Effector memory CD8-positive, alpha-beta T cell (primary cell): ENCODE measurements around the gene C3orf85.
"Not testable (repeated sequence)": the region's sequence is repeated elsewhere in the genome, so short reads cannot be mapped to it uniquely, and the experiment has no call there.

Source experiments
- ATAC-seq: fragments of 150-1000 bp; cut with Tn5 transposase; replicated peaks from 2 replicates; pipeline ENCODE4 v1.10.0; 2021; ENCODE audit warnings: mild to moderate bottlenecking, moderate library complexity
- DNase-seq, 3 experiments: peaks; one replicate each; pipeline ENCODE4 v3.0.0; 2021
- H3K27ac Mint-ChIP-seq, 2 donors: one replicate each; pipeline ENCODE4 v1.8.0; 2022; ENCODE audit warnings: mild to moderate bottlenecking in 2 of 2, mixed read lengths in 2 of 2, moderate library complexity in 2 of 2
- H3K27me3 Mint-ChIP-seq, 2 donors: one replicate each; pipeline ENCODE4 v1.8.0; 2022; ENCODE audit warnings: mixed read lengths in 2 of 2
- H3K36me3 Mint-ChIP-seq: one replicate; pipeline ENCODE4 v1.8.0; 2022; ENCODE audit warnings: mild to moderate bottlenecking, moderate library complexity, mixed read lengths; ENCODE audit not compliant: insufficient read depth
- H3K4me1 Mint-ChIP-seq, 2 donors: one replicate each; pipeline ENCODE4 v1.8.0; 2022; ENCODE audit warnings: low read depth in 2 of 2, mixed read lengths in 2 of 2
- H3K4me3 Mint-ChIP-seq, 2 donors: one replicate each; pipeline ENCODE4 v1.8.0; 2022; ENCODE audit warnings: mild to moderate bottlenecking in 2 of 2, mixed read lengths in 2 of 2, moderate library complexity in 2 of 2
- H3K9me3 Mint-ChIP-seq, 2 donors: one replicate each; pipeline ENCODE4 v1.8.0; 2022; ENCODE audit warnings: mixed read lengths in 2 of 2

Gene C3orf85

GRCh38 chr3:109125902-109126301, 10.6 kb upstream of the C3orf85 start:
- H3K36me3 Mint-ChIP-seq = no peaks in the 10 kb centered on the region
- peaks cover 0 to 3% of the 10 kb centered on the region in 2 donors for H3K9me3 Mint-ChIP-seq
- DNase-seq (no peak), ATAC-seq (no peak)
- peaks cover 0 to 3% of the 10 kb centered on the region in 2 donors for H3K27me3 Mint-ChIP-seq
- no peak overlapping the region for H3K4me3 Mint-ChIP-seq
- peaks cover 0 to 3% of the 10 kb centered on the region in 2 donors for H3K4me1 Mint-ChIP-seq
- no peak overlapping the region for H3K27ac Mint-ChIP-seq

- Mint-ChIP-seq H3K36me3 (no peaks in the 10 kb centered on the region), H3K4me3 (no peak overlapping the region), H3K9me3 (peaks cover 0 to 3% of the 10 kb centered on the region in 2 donors), H3K27ac (no peak overlapping the region), H3K27me3 (peaks cover 0 to 11% of the 10 kb centered on the region in 2 donors), H3K4me1 (peaks cover 0 to 2% of the 10 kb centered on the region in 2 donors)
- no peak for ATAC-seq
- DNase-seq = no peak
These were observed 9.0 kb upstream of the C3orf85 start for GRCh38 chr3:109127553-109127952.

- ATAC-seq = no peak
These were observed 5.2 kb upstream of the C3orf85 start for GRCh38 chr3:109131276-109131675.

GRCh38 chr3:109132801-109133473, 3.6 kb upstream of the C3orf85 start:
- Mint-ChIP-seq H3K9me3 (peaks cover 0 to 3% of the 10 kb centered on the region in 2 donors), H3K4me1 (no peaks in the 10 kb centered on the region), H3K27me3 (peaks cover 0 to 11% of the 10 kb centered on the region in 2 donors), H3K4me3 (no peak overlapping the region), H3K27ac (no peak overlapping the region), H3K36me3 (no peaks in the 10 kb centered on the region)
- DNase-seq (no peak), ATAC-seq (no peak)

More at GRCh38 chr3:109131276-109131675, 5.2 kb upstream of the C3orf85 start:
- H3K9me3 Mint-ChIP-seq = peaks cover 0 to 3% of the 10 kb centered on the region in 2 donors
- no peaks in the 10 kb centered on the region for H3K4me1 Mint-ChIP-seq
- DNase-seq = no peak
- no peak overlapping the region for H3K27ac Mint-ChIP-seq
- no peaks in the 10 kb centered on the region for H3K36me3 Mint-ChIP-seq
- H3K4me3 Mint-ChIP-seq = no peak overlapping the region
- peaks cover 0 to 11% of the 10 kb centered on the region in 2 donors for H3K27me3 Mint-ChIP-seq

- not testable (repeated sequence) for H3K36me3 Mint-ChIP-seq, H3K4me1 Mint-ChIP-seq, DNase-seq, ATAC-seq, H3K4me3 Mint-ChIP-seq, H3K27ac Mint-ChIP-seq, H3K9me3 Mint-ChIP-seq
- H3K27me3 Mint-ChIP-seq = peaks cover 0 to 11% of the 10 kb centered on the region in 2 donors
These were observed 3.1 kb upstream of the C3orf85 start for GRCh38 chr3:109133474-109133816.

GRCh38 chr3:109137761-109138160, 1.2 kb downstream of the C3orf85 start:
- no peak overlapping the region for H3K4me3 Mint-ChIP-seq
- no peak for ATAC-seq
- no peak overlapping the region for H3K27ac Mint-ChIP-seq
- no peak for DNase-seq
- H3K4me1 Mint-ChIP-seq = no peaks in the 10 kb centered on the region
- H3K9me3 Mint-ChIP-seq = no peaks in the 10 kb centered on the region
- peaks cover 0 to 8% of the 10 kb centered on the region in 2 donors for H3K27me3 Mint-ChIP-seq
- no peaks in the 10 kb centered on the region for H3K36me3 Mint-ChIP-seq

- Mint-ChIP-seq H3K36me3 (no peaks in the 10 kb centered on the region), H3K27ac (no peak overlapping the region), H3K4me3 (no peak overlapping the region), H3K9me3 (no peaks in the 10 kb centered on the region), H3K4me1 (no peaks in the 10 kb centered on the region), H3K27me3 (peaks cover 0 to 8% of the 10 kb centered on the region in 2 donors)
- no peak for DNase-seq
- no peak for ATAC-seq
These were observed 3.8 kb downstream of the C3orf85 start for GRCh38 chr3:109140318-109140717.

- Mint-ChIP-seq H3K4me3 (no peak overlapping the region), H3K9me3 (no peaks in the 10 kb centered on the region), H3K27ac (no peak overlapping the region), H3K4me1 (no peaks in the 10 kb centered on the region), H3K36me3 (no peaks in the 10 kb centered on the region), H3K27me3 (peaks cover 0 to 13% of the 10 kb centered on the region in 2 donors)
- ATAC-seq (no peak), DNase-seq (no peak)
These were observed 7.1 kb downstream of the C3orf85 start for GRCh38 chr3:109143646-109144045.

- H3K36me3 Mint-ChIP-seq = no peaks in the 10 kb centered on the region
- no peak for DNase-seq
- no peak overlapping the region for H3K27ac Mint-ChIP-seq
- no peak for ATAC-seq
- H3K9me3 Mint-ChIP-seq = no peaks in the 10 kb centered on the region
- H3K27me3 Mint-ChIP-seq = peaks cover 0 to 9% of the 10 kb centered on the region in 2 donors
- H3K4me1 Mint-ChIP-seq = no peaks in the 10 kb centered on the region
- no peak overlapping the region for H3K4me3 Mint-ChIP-seq
These were observed 12.6 kb downstream of the C3orf85 start for GRCh38 chr3:109149078-109149477.

- Mint-ChIP-seq H3K36me3 (no peaks in the 10 kb centered on the region), H3K27ac (no peak overlapping the region)
- no peak for ATAC-seq
These were observed 15.8 kb downstream of the C3orf85 start for GRCh38 chr3:109152320-109152719.

GRCh38 chr3:109154979-109155378, 18.5 kb downstream of the C3orf85 start:
- no peaks in the 10 kb centered on the region for H3K4me1 Mint-ChIP-seq
- peaks cover 0 to 9% of the 10 kb centered on the region in 2 donors for H3K27me3 Mint-ChIP-seq
- no peak for DNase-seq

More at GRCh38 chr3:109152320-109152719, 15.8 kb downstream of the C3orf85 start:
- no peaks in the 10 kb centered on the region for H3K9me3 Mint-ChIP-seq
- no peak overlapping the region for H3K4me3 Mint-ChIP-seq
- no peaks in the 10 kb centered on the region for H3K4me1 Mint-ChIP-seq
- no peak for DNase-seq
- peaks cover 4 to 9% of the 10 kb centered on the region in 2 donors for H3K27me3 Mint-ChIP-seq

GRCh38 chr3:109155828-109156227, 19.3 kb downstream of the C3orf85 start:
- Mint-ChIP-seq H3K4me3 (no peak overlapping the region), H3K4me1 (no peaks in the 10 kb centered on the region), H3K9me3 (peaks cover 0 to 2% of the 10 kb centered on the region in 2 donors), H3K27ac (no peak overlapping the region), H3K36me3 (peaks cover under 1% of the 10 kb centered on the region), H3K27me3 (peaks cover 0 to 9% of the 10 kb centered on the region in 2 donors)
- no peak for DNase-seq
- ATAC-seq = no peak

More at GRCh38 chr3:109154979-109155378, 18.5 kb downstream of the C3orf85 start:
- Mint-ChIP-seq H3K4me3 (no peak overlapping the region), H3K27ac (no peak overlapping the region), H3K36me3 (no peaks in the 10 kb centered on the region), H3K9me3 (peaks cover 0 to 2% of the 10 kb centered on the region in 2 donors)
- no peak for ATAC-seq

GRCh38 chr3:109161487-109162123, 25.1 kb downstream of the C3orf85 start:
- Mint-ChIP-seq H3K36me3 (peaks cover 2% of the 10 kb centered on the region), H3K4me1 (no peaks in the 10 kb centered on the region), H3K27me3 (peaks cover 0 to 16% of the 10 kb centered on the region in 2 donors), H3K4me3 (no peak overlapping the region), H3K9me3 (peaks cover 0 to 2% of the 10 kb centered on the region in 2 donors), H3K27ac (no peak overlapping the region)
- ATAC-seq (no peak), DNase-seq (no peak)

GRCh38 chr3:109165905-109166304, 29.4 kb downstream of the C3orf85 start:
- DNase-seq (no peak), ATAC-seq (no peak)
- no peaks in the 10 kb centered on the region for H3K4me1 Mint-ChIP-seq
- H3K27ac Mint-ChIP-seq = no peak overlapping the region
- peaks cover 1% of the 10 kb centered on the region for H3K36me3 Mint-ChIP-seq
- H3K9me3 Mint-ChIP-seq = no peaks in the 10 kb centered on the region
- peaks cover 0 to 9% of the 10 kb centered on the region in 2 donors for H3K27me3 Mint-ChIP-seq
- H3K4me3 Mint-ChIP-seq = no peak overlapping the region
